Ecto neural progenitor cell (in vitro differentiated cells): ENCODE results near the gene SMARCA2.

Source experiments
- DNase-seq: peaks from one replicate; pipeline ENCODE4 v3.0.0-alpha.2; 2018; ENCODE audit warnings: low spot score

SMARCA2 gene

GRCh38 chr9:2041736-2042135 is 26.6 kb downstream of the SMARCA2 start:
- no peak for DNase-seq

- no peak for DNase-seq
These were observed 28.1 kb downstream of the SMARCA2 start for GRCh38 chr9:2043243-2043642.

DNA sequence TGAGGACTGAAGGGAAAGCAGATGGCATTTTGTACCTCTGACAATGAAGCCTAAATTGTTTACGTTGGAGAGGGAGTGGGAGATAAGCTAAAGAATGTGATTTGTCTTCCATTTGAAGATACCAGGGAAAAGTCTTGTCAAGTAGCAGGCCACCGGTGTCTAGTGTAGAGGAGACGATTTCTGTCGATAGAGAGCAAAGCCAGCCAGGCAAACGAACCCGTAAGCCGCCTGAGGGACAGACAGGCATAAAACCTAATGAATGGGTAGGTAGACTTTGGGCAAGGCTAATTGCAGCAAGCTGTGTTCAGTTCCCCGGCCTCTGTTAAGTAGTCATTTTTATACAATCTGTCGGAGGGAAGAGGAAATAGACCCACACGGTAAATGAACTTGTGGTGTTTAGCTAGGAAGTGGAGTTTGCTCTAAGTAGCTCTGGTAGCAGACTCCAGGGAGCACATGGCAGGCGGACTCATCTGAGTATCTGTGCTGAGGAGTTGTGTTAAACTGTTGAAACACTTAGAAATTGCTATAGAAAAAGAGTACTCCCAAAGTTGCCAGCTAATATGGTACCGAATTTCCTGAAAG is 28.8 kb downstream of the SMARCA2 start:
- no peak for DNase-seq

GRCh38 chr9:2047144-2047671 is 32.1 kb downstream of the SMARCA2 start:
- DNase-seq: no peak

- DNase-seq: no peak
These were observed 32.8 kb downstream of the SMARCA2 start for GRCh38 chr9:2047916-2048315.

GRCh38 chr9:2050236-2050635 is 35.1 kb downstream of the SMARCA2 start:
- no peak for DNase-seq

DNA sequence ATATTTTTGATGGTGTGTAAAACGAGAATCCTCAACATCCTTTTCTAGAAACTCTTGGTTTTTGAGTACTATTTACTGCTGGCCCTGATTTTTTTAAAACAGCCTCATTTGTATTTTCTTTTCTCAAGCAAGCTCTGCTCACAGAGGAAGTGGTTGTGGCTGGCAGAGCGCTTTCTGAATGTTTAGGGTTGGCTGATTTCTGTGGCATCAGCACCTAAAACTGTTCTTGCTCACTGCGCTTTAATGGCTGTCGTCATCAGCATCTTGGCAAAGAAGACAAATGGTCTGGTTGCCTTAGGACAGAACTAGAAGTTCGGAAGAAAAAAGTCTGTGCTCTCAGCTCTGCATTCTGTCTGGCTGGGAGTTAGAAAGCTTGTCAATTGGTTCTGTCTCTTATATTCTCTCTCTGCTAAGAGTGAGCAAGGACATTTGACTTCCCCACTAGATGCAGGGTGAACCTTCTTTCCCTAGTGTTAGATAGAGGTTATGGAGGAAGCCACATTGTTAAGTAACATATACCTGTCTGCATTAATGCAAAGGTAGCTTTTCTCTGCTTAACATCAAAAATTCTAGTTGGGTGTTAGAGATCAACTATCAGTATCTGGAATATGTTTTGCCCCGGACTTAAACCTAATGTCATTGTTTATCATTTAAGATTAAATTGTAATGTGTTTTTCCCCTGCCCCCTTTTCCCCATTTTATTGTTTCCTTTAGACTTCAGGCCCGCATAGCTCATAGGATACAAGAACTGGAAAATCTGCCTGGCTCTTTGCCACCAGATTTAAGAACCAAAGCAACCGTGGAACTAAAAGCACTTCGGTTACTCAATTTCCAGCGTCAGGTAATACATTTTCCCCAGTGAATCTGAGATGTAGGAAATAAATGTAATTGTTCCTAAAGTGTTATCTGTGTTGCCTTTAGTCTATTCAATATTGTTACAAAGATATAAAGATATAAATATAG is 39.0 kb downstream of the SMARCA2 start:
- DNase-seq: no peak

GRCh38 chr9:2055203-2055658 is 40.1 kb downstream of the SMARCA2 start:
- DNase-seq: no peak

GRCh38 chr9:2059274-2059929 is 44.3 kb downstream of the SMARCA2 start:
- DNase-seq: no peak

DNA sequence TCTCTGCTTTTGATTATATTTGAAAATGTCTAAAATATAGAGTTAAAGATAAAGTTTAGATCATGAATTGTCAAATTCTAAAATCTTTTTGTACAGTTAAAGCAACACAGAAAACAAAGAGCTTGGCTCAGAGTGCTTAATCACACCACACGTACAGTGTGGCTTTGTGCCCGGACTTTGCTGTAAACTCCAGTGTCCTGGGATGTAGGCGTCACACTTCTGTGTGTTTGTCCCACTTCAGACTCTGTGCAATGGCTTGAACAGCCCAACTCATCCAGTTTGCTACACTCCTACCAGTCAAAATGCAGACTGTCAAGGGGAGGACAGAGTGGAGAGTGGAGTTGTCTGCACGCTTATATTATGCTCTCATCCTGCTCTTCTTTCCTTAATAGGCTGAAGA is 45.3 kb downstream of the SMARCA2 start:
- DNase-seq: no peak

- no peak for DNase-seq
These were observed 50.6 kb downstream of the SMARCA2 start for GRCh38 chr9:2065704-2066103.

- DNase-seq: no peak
These were observed 51.4 kb downstream of the SMARCA2 start for GRCh38 chr9:2066312-2067273.

DNA sequence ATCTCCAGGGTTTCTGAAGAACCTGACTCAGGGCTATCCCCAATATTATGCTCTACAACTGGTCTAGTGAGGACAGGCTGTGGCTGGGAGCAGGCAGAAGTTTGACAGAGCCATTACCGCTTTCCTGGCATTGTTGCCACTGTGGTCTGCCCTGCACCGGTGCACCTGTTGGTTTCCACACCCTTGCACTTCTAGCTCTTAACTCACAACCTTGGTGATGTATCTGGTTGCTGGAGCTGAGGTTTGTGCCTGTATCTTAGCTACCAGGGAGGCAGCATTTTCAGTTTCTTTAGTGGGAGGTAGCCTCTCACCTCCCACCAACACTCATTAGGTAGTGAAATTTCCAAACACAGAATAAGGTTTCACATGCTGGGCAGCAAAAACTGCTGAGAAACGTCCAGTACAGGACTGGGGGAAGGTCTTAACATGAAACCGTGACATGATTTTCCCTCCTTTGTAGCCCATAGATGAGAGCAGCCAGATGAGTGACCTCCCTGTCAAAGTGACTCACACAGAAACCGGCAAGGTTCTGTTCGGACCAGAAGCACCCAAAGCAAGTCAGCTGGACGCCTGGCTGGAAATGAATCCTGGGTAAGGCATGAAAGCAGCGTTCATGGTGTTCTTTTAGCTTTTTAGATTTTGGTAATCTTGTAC is 57.7 kb downstream of the SMARCA2 start:
- no peak for DNase-seq

GRCh38 chr9:2082772-2083171 is 67.6 kb downstream of the SMARCA2 start:
- DNase-seq: no peak

- no peak for DNase-seq
These were observed 68.3 kb downstream of the SMARCA2 start for GRCh38 chr9:2083479-2083878.

DNA sequence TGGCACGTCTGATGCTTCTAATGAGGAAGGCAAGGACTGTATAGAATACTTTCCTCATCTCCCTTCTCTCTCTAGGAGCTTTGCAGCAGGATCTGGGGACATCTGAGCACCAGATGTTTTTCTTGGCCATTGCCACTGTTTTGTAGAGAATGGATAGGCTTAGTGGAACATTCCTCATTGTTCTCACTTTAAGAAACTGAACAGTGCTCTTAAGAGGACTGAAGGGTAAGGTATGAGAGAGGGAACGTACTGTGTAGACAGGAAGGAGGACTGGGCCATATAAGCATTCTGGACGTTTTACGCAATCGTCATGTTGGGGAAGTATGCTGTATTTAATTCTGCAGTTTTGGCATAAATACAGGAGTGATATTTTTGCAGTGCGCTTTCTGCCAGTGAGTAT is 70.6 kb downstream of the SMARCA2 start:
- DNase-seq: no peak

DNA sequence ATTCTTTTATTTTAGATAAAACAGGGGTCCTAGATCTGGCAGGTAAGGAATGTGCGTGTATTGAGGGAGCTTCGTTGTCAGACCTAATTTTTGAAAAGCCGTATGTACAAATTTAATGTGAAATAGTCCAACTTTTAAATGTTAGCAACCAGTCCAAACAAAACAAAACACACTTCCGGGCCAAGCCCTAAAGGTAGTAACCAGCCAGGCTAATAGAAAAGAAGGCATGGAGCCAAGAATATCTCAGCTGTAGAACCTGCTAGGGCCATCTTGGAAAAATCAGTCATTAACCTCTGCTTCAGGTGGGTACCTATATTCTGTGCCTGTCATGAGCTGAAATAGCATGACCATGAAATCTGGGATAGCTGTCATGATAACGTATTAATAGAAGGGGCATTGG is 71.0 kb downstream of the SMARCA2 start:
- no peak for DNase-seq

DNA sequence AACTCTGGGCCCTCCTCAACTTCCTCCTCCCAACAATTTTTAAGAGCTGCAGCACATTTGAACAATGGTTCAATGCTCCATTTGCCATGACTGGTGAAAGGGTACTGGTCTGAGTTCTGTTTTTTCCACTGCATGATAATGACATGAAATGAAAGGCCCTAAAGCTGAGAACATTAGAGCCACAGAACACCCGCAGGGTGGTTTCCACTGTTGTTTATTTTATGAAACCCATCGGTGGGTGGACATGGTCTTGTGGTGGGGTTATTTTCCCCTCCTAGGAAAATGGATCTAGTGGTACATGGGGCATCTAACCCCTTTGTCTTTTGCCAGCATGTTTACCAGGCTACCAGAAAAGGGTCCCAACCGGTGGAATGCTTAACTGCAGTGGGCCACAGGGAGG is 71.8 kb downstream of the SMARCA2 start:
- no peak for DNase-seq

GRCh38 chr9:2087500-2088313 is 72.6 kb downstream of the SMARCA2 start:
- no peak for DNase-seq
